GM18507 (cell line): Measurements from ENCODE around the gene PGD.
A peak's percentile ranks its signal among the peaks of the same experiment; 100 is the strongest.
"Not testable (repeated sequence)": the region's sequence is repeated elsewhere in the genome, so short reads cannot be mapped to it uniquely, and the experiment has no call there.

Experiments
- DNase-seq: peaks from one replicate; pipeline ENCODE4 v3.0.0; 2011; ENCODE audit warnings: low read depth; ENCODE audit not compliant: insufficient read length; ENCODE audit errors: extremely low spot score
- FAIRE-seq: peaks from 2 replicates; lab custom pipeline; 2011; peaks lifted over from hg19 to GRCh38; lab: Jason Lieb, UNC

Gene PGD

DNA sequence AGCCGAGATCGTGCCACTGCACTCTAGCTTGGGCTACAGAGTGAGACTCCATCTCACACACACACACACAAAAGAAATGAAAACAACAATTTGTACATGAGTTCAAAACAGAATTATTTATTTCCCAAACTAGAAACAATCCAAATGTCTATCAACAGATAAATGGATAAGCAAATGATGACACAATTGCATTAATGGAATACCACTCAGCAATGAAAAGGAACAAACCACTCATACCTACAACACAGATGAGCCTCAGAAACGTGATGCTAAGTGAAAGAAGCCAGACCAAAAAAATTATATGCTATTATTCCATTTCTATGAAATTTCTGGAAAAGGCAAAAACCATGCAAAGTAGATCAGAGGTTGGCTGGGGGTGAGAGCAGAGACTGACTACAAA is 2.0 kb upstream of the PGD start:
- FAIRE-seq, result no peak
- DNase-seq, result no peak

DNA sequence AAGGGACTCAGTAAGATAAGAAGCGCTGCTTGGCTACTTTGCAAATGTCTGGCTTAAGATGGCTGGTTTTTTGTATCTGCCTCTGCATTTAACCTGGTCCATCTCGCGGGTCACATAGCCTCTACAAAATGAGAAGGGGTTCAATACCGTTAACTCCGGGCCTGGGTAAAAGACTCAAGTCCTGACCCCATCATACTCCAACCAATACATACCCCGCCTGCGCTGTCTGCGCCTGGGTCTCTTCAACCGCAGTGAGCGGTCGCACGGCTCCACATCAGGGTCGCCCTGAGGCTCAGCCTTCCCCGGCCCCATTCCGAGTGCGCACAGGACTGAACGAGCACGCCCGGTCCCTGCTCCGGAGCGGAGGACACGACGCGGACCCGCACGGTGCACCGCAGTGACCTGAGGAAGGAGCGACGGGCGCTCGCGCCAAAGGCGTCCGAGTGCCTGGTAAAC is 558 bp upstream of the PGD start:
- FAIRE-seq, result no peak
- DNase-seq, result no peak

DNA sequence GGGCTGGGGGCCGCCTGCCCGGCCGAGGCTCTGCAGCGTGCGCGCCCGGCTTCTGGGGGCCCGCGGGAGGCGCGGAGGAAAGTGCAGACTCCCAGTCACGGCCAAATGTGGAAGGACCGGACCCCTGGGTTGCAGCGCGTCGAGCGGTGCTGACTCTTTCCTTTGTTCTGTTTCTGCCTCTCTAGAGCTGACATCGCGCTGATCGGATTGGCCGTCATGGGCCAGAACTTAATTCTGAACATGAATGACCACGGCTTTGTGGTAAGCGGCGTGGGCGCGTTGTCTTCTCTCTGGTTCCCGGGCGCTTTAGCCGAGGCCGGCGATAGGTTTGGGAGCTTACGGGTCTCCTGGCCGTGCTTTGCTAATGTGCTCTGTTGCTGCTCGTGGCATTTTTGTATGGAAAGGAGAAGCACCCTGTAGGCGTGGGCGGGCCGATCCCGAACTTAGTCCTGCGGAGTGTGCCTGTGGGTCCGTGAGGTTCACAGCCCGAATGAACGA is 629 bp downstream of the PGD start:
- FAIRE-seq, result no peak
- DNase-seq, result no peak

DNA sequence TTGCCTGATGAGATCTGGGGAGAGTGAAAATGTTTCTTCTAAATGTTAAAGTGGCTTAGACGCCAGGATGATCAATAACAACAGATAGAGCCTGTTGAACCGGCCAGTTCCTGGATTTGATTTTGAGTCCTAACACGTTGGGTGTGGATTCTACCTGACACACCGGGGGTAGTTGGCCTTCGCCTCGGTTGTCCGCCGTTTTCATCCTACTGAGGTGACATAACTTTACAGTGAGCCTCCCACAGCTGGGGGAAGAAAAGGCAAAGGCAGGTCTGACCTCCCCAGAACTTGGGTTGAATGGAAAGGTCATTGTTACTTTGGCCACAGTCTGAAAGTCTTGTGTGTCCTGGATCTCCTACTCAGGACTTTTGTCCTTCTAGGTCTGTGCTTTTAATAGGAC is 1.1 kb downstream of the PGD start:
- no peak for DNase-seq
- no peak for FAIRE-seq

DNA sequence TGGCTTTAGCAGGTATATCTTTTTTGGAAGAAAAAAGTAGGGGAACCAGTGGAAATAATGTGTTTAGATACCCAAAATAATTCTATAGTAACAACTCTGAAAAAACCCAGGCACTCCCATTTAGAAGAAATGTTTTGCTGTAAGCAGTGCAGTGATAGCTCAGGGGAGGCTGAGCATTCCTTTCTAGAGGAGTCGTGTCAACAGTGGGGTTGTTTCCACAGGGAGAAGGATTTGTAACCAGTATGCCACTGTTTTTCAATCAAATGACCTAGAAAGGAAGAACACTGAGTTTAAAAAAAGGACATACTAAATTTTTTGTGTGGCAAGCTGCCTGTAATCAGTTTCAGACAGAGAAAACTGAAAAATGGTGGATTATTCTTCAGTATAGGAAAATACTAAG is 2.4 kb downstream of the PGD start:
- no peak for DNase-seq
- FAIRE-seq, result no peak

DNA sequence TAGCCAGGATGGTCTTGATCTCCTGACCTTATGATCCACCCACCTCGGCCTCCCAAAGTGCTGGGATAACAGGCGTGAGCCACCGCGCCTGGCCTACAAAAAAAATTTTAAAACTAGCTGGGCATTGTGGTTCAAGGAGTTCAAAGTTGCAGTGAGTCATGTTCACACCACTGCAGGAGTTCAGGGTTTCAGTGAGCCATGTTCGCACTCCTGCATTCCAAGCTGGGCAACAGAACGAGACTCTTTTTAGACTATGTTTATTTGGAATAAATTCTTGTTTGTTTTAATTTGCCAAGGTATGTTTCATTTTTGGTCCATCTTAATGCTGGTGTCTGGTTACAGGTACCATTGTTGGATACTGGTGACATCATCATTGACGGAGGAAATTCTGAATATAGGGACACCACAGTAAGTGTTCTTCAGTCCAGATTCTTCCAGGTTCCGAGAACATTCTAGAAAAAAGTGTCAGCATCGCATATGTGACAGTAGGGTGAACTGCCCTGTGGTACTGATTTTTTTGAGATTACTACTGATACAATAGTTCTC is 3.9 kb downstream of the PGD start:
- FAIRE-seq, result no peak

DNA sequence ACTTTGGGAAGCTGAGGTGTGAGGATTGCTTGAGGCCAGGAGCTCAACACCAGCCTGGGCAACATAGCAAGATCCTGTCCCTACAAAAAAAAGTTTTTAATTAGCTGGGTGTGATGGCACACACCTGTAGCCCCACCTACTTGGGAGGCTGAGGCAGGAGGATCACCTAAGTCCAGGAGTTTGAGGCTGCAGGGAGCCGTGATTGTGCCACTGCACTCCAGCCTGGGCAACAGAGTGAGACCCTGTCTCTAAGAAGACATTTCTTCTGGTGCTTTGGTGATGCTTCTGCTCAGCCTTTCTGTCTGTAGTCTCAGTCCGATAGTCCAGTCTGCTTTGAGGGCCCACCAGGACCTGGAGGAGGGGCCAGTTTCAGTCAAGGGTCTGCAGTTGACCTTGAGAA is 8.3 kb downstream of the PGD start:
- no peak for DNase-seq

More for the DNA sequence above, 3.9 kb downstream of the PGD start:
- no peak for DNase-seq

DNA sequence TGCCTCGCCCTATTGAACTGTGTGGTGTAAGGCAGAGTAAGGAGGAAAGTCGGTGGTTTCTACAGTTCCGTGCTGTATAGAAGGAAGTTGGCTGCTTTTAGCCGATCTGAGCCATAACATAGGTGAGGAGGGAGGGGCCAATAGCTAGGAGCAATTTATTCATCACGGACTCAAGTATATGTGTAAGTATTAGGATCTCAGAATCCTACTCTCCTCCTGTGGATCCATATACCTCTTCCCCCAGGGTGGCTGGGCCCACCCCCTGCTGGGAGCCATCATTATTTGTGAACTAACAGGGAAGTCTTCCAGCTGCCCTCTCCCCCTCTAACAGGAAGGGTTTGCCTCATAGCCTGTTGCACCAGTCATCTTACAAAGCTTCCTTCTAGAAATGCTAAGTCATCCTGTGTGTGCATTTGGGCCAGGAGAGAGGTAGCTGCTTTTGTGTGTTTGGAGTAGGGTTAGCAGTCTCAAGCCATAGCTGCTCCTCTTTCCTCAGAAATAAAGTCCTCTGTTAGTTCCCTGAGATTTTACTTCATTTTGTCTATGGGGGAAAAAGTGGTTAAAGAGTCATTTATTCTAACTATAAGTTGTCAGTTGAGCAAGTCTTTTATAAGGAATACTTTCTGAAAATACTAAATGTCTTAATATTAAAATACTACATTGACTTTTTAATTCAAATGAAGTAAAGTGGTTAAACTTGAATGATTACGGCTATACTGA is 16.5 kb downstream of the PGD start:
- FAIRE-seq, result no peak

More for the DNA sequence above, 8.3 kb downstream of the PGD start:
- FAIRE-seq, result no peak

DNA sequence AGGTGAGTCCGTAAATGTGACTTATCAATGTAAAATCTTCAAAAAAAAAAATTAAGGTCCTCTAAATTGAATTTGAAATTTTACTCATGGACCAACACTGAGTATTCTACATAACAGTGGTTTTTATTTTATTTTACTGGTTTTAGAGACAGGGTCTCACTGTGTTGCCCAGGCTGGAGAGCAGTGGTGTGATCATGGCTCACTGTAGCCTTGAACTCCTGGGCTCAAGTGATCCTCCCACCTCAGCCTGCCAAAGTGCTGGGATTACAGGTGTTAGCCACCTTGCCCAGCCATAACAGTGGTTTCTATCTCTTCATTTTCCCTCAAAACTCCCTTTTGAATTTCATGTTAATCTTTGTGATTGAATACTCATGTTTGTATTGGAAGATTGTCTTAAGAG is 17.1 kb downstream of the PGD start:
- FAIRE-seq, DNase-seq: not testable (repeated sequence)

More for the DNA sequence above, 16.5 kb downstream of the PGD start:
- no peak for DNase-seq

DNA sequence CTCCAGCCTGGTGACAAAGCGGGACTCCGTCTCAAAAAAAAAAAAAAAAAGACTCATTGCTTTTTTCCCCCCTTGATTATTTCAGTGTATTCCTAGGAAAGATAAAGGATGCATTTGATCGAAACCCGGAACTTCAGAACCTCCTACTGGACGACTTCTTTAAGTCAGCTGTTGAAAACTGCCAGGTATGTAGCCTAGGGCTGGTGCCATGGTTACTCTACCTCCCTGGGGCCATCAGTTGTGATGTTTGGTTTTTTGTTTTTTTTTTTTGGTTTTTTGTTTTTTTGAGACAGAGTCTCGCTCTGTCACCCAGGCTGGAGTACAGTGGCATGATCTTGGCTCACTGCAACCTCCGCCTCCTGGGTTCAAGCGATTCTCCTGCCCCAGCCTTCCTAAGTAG is 19.9 kb downstream of the PGD start:
- FAIRE-seq, DNase-seq: not testable (repeated sequence)

DNA sequence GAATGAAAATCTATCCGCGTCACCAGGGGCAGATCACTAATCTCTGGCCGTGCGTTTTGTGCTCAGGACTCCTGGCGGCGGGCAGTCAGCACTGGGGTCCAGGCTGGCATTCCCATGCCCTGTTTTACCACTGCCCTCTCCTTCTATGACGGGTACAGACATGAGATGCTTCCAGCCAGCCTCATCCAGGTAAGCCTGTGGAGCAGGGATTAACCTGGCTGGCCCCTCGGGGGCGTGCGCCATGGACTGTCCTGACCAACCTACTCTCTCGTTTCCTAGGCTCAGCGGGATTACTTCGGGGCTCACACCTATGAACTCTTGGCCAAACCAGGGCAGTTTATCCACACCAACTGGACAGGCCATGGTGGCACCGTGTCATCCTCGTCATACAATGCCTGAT is 20.5 kb downstream of the PGD start:
- FAIRE-seq (no peak), DNase-seq (no peak)

DNA sequence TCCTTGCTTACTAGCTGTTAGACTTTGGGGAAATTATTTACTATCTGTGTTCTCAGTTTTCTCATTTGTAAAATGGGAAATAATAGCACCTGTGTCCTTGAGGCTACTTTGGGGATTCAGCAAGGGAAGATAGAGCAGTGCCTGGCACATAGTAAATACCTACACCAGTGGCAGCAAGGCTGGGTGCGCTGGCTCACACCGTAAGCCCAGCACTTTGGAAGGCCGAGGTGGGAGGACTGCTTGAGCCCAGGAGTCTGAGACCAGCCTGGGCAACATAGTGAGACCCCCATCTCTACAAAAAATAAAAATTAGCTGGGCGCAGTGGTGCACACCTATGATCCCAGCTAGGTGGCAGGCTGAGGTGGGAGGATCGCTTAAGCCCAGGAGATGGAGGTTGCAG is 22.8 kb downstream of the PGD start:
- FAIRE-seq (no peak), DNase-seq (no peak)

DNA sequence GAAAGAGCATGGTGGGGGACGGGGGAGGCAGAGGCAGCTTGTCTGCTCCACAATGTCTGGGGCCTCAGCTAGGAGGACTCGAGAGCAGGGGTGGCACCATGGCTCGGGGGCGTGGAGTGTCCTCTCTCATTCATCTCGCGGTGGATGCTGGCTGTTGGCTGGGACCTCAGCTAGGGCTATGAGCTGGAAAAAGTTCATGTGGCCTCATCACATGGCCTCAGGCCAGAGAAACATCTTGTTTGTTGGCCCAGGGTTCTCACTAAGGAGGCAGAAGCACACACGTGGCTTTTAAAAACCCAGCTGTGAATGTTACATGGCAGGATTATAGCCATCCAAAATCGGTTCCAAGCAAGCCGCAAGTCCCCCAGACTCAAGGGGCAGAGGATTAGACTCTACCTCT is 25.2 kb downstream of the PGD start:
- DNase-seq (no peak), FAIRE-seq (no peak)

DNA sequence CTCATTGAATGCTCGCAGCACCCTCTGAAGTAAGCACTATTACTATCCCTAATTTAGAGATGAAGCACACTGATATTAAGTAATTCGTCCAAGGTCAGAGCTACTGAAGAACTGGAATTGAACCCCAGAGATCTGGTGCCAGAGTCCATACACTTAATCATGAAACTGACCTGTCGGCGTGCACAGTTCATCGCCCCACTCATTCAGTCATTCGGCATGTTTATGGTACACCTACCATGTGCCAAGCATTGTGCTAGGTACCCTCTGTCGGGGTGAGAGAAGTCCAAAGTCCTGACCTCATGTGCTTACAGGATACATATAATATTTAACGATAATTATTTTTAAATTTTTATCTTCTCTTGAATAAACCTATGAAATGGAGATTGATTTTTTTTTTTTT is 25.8 kb downstream of the PGD start:
- no peak for FAIRE-seq
- DNase-seq, result no peak

DNA sequence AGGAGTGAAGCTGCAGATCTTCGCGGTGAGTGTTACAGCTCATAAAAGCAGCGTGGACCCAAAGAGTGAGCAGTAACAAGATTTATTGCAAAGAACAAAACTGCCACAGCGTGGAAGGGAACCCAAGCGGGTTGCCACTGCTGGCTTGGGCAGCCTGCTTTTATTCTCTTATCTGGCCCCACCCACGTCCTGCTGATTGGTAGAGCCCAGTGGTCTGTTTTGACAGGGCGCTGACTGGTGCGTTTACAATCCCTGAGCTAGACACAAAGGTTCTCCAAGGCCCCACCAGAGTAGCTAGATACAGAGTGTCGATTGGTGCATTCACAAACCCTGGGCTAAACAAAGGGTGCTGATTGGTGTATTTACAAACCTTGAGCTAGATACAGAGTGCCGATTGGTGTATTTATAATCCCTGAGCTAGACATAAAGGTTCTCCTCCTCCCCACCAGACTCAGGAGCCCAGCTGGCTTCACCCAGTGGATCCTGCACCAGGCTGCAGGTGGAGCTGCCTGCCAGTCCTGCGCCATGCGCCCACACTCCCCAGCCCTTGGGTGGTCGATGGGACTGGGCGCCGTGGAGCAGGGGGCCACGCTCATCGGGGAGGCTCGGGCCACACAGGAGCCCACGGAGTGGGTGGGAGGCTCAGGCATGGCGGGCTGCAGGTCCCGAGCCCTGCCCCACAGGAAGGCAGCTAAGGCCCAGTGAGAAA is 27.1 kb downstream of the PGD start:
- DNase-seq, FAIRE-seq: not testable (repeated sequence)

DNA sequence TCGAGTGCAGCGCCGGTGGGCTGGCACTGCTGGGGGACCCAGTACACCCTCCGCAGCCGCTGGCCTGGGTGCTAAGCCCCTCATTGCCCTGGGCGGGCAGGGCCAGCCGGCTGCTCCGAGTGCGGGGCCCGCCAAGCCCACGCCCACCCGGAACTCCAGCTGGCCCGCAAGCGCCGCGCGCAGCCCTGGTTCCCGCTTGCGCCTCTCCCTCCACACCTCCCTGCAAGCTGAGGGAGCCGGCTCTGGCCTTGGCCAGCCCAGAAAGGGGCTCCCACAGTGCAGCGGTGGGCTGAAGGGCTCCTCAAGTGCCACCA is 27.6 kb downstream of the PGD start:
- not testable (repeated sequence) for DNase-seq, FAIRE-seq

DNA sequence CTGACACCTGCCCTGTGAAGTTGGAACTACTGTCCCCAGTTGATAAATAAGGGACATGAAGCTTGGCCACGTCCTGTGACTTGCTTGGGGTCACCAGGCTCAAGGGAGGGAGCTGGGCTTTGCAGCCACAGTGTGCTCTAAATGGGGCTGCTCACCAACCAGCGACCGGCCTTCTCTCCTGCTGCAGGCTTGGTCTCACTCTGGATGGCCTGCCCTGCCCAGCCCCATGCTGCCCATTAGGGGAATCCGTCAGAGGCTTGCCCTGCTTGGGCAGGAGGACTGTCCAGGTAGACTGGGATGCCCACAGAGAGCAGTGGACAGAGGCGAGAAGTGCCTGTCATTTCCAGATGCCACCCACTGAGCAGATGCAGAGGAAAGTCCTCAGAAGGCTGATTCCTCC is 30.1 kb downstream of the PGD start:
- FAIRE-seq, result no peak

DNA sequence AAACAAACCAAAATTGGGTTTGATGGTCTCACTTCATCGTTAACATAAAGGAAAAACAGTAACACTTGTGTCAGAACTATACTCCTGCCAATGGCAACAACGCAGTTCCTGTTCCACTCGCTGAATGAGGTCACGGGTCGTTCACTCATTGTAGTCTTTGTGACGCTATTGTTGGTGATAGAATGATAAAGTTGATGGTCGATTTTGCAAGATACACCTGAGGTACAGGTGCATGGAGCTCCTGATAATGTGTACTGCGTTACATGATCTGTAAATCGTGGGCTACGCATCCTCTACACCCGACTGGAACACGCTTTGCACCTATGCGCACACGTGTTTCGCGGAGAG is 31.0 kb downstream of the PGD start:
- no peak for DNase-seq
- no peak for FAIRE-seq

More for the DNA sequence above, 30.1 kb downstream of the PGD start:
- DNase-seq, result no peak

DNA sequence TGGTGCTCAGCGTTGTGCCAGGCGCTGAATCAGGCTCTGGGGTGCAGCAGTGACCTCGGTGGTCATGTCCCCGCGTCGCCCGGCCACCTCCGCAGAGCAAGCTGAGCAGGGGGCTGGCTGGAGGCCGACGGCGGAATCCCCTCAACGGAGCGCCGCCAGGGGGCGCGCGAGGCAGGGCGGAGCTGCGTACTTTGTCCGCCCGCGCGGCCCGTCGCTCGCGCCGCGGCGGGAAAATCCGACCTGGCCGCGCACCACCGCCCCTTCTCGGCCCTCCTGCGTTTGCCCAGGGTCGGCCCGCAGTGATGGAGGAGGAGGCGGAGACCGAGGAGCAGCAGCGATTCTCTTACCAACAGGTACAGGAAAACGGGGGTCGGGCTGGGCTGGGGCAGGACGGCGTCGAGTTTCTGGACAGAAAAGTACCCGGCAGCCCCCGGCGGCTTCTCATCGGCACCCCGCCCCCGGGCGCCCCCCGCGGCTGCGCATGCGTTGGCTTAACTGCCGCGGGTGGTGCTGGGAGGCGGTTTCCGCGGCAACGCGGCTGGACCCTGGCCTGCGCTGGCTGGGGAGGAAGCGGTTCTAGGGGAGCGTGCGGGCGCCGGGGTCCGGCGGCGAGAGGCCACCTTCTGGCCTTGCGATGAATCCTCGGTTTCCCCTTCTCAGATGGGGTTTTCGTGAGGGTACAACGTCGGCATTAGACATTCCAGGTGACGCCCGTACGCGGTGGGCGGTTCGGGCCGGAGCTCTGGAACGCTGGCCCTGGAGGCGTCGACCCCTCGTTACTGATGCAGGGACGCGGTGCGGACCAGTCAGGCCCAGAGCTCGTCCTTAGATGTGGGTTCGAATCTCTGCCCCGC is 31.6 kb downstream of the PGD start, which contains the start of gene CENPS:
TSS of gene CENPS (plus strand) at position 218 of the 854 bp plus-strand sequence. CDS start at position 303, 85 bp downstream.
- peak; percentile 59 for FAIRE-seq
- peak; percentile 96 for DNase-seq
